Stimulated activated CD4-positive, alpha-beta T cell treated with anti-CD3 and anti-CD28 coated beads, Interleukin-12 subunit alpha, Interleukin-12 subunit beta, amount 100 ng/mL, for 4 hours (primary cell): Measurements from ENCODE around the gene PRKAR1B.

Experiments used
- DNase-seq: peaks from one replicate; pipeline ENCODE4 v3.0.0-alpha.2; 2020

Gene PRKAR1B

GRCh38 chr7:727104-727805 is at the start of gene PRKAR1B:
Gene PRKAR1B (minus strand): TSS chr7:727281. CDS start chr7:711505, 15,776 bp downstream.
- DNase-seq: peak; percentile 61

- DNase-seq: no peak
Observed at GRCh38 chr7:776381-776780, 49.3 kb upstream of the PRKAR1B start.

- peak; percentile 71 for DNase-seq
Observed at GRCh38 chr7:774161-775109, 47.4 kb upstream of the PRKAR1B start.

GRCh38 chr7:773622-773915 is 46.5 kb upstream of the PRKAR1B start:
- no peak for DNase-seq

GRCh38 chr7:772861-773621 is 46.0 kb upstream of the PRKAR1B start:
- no peak for DNase-seq

- no peak for DNase-seq
Observed at GRCh38 chr7:772392-772791, 45.3 kb upstream of the PRKAR1B start.

- no peak for DNase-seq
Observed at GRCh38 chr7:772005-772294, 44.9 kb upstream of the PRKAR1B start.

GRCh38 chr7:771234-772004 is 44.3 kb upstream of the PRKAR1B start:
- DNase-seq: no peak

- DNase-seq: no peak
Observed at GRCh38 chr7:770741-771166, 43.7 kb upstream of the PRKAR1B start.

GRCh38 chr7:770336-770735 is 43.3 kb upstream of the PRKAR1B start:
- no peak for DNase-seq

- DNase-seq: no peak
Observed at GRCh38 chr7:768881-769504, 41.9 kb upstream of the PRKAR1B start.

- peak; percentile 24 for DNase-seq
Observed at GRCh38 chr7:767941-768731, 41.1 kb upstream of the PRKAR1B start.

- no peak for DNase-seq
Observed at GRCh38 chr7:767580-767940, 40.5 kb upstream of the PRKAR1B start.

- no peak for DNase-seq
Observed at GRCh38 chr7:765383-765782, 38.3 kb upstream of the PRKAR1B start.

GRCh38 chr7:763762-764161 is 36.7 kb upstream of the PRKAR1B start:
- DNase-seq: no peak

- DNase-seq: no peak
Observed at GRCh38 chr7:762885-763284, 35.8 kb upstream of the PRKAR1B start.

- no peak for DNase-seq
Observed at GRCh38 chr7:761631-762030, 34.5 kb upstream of the PRKAR1B start.

- no peak for DNase-seq
Observed at GRCh38 chr7:761101-761500, 34.0 kb upstream of the PRKAR1B start.

- DNase-seq: no peak
Observed at GRCh38 chr7:760006-760405, 32.9 kb upstream of the PRKAR1B start.

- DNase-seq: no peak
Observed at GRCh38 chr7:759569-759968, 32.5 kb upstream of the PRKAR1B start.

GRCh38 chr7:757741-758163 is 30.7 kb upstream of the PRKAR1B start:
- DNase-seq: no peak
